ENCODE data around the gene ROPN1B.

ROPN1B gene

DNA sequence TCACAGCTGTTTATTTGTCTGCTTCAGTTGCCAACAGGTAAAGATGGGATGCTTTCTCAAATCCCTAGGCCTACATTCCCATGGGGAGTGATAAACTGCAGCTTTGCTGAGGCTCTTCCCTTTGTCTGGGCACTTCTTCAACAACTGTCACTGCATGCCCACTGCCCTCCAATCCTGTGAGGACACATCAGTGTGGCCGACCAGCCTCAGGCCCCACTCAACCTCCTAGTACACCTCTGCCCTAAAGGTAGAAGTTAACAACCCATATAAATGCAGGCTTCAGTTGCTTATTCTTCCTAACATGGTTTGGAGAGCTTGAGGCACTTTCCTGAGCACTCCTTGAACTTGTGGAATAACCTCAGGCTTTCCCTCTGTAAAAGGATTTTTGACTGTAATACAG lies 49.6 kb downstream of the ROPN1B start:
- no peak overlapping the region for H3K4me3 ChIP-seq (ENCODE audit: low read length)
- TF ChIP-seq, protein P1, sequence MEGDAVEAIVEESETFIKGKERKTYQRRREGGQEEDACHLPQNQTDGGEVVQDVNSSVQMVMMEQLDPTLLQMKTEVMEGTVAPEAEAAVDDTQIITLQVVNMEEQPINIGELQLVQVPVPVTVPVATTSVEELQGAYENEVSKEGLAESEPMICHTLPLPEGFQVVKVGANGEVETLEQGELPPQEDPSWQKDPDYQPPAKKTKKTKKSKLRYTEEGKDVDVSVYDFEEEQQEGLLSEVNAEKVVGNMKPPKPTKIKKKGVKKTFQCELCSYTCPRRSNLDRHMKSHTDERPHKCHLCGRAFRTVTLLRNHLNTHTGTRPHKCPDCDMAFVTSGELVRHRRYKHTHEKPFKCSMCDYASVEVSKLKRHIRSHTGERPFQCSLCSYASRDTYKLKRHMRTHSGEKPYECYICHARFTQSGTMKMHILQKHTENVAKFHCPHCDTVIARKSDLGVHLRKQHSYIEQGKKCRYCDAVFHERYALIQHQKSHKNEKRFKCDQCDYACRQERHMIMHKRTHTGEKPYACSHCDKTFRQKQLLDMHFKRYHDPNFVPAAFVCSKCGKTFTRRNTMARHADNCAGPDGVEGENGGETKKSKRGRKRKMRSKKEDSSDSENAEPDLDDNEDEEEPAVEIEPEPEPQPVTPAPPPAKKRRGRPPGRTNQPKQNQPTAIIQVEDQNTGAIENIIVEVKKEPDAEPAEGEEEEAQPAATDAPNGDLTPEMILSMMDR (conservative IDR thresholded peaks at IDR 0.05; ENCODE audit: low read length): no peak
- DNase-seq (ENCODE audit: low read depth): no peak

DNA sequence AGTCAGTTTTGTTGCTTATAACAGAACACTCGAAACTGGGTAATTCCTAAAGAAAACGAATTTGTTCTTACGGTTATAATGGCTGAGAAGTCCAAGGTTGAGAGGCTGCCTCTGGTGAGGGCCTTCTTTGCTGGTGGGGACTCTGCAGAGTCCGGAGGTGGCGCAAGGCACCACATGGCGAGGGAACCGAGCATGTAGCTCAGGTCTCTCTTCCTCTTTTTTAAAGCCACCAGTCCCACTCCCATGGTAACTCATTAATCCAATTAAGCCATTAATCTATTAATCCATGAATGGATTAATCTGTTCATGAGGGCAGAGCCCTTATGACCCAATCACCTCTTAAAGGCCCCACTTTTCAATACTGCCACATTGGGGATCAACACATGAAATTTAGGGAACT lies 50.0 kb downstream of the ROPN1B start:
- H3K4me3 ChIP-seq (ENCODE audit: low read length): no peak overlapping the region
- TF ChIP-seq, protein P1 (conservative IDR thresholded peaks at IDR 0.05; ENCODE audit: low read length): no peak
- DNase-seq (ENCODE audit: low read depth): no peak

DNA sequence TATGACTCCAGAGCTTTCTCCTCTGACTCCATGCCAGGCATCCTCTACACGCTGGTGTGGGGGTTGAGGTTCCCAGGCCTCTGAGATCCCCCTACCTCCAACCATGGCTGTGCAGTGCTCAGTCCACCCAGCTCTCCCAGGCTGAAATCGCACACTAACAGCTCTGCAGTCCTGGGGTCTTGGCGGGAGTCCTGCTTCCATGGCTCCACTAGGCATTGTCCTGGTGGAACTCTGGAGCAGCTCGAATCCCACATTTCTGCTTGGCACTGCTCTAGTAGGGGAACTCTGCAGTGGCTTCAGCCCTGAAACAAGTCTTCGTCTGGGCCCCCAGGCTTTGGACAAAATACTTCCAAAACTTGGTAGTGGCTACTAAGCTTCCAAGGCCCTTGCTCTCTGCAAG lies 50.7 kb downstream of the ROPN1B start:
- no peak overlapping the region for H3K4me3 ChIP-seq (ENCODE audit: low read length)
- no peak for DNase-seq (ENCODE audit: low read depth)
- TF ChIP-seq, protein P1 (conservative IDR thresholded peaks at IDR 0.05; ENCODE audit: low read length): no peak

DNA sequence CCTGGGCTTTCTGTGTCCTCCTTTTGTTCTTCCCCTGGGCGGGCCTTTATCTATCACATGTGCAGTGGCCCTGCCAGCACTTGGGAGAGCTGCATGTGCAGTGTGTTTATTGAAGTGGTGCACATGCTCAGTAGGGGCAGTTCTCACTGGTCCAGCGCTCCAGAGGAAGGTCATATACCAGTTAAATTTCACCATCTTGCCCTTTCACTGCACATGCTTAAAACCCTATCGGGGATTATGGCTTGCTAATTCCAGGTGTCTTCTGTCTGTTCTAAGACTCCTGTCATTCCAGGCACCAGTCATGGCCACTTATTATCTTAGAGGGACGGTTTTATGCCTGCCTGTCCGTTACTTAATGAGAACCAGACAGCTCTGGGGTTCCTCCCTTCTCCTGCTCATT lies 52.2 kb downstream of the ROPN1B start:
- no peak for DNase-seq (ENCODE audit: low read depth)
- TF ChIP-seq, protein P1 (conservative IDR thresholded peaks at IDR 0.05; ENCODE audit: low read length): no peak
- H3K4me3 ChIP-seq (ENCODE audit: low read length): no peak overlapping the region

DNA sequence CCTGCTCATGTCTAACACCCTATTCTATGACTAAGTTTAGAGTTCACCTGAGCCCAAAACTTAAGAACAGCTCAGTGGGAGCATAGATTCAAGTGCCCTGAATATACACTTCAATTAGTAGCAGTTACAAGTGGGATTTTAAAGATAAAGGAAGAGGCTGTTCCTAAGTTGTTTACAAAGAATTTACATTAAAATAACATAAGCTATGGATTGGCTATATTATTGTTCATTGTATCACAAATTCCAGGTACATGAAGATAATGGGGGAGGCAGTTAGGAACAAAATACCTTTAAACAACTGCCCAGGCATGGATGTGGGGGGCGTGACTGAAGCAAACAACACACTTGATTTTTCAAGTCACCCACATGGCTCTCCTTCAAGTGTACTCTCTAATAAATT lies 52.7 kb downstream of the ROPN1B start:
- TF ChIP-seq, protein P1 (conservative IDR thresholded peaks at IDR 0.05; ENCODE audit: low read length): no peak

DNA sequence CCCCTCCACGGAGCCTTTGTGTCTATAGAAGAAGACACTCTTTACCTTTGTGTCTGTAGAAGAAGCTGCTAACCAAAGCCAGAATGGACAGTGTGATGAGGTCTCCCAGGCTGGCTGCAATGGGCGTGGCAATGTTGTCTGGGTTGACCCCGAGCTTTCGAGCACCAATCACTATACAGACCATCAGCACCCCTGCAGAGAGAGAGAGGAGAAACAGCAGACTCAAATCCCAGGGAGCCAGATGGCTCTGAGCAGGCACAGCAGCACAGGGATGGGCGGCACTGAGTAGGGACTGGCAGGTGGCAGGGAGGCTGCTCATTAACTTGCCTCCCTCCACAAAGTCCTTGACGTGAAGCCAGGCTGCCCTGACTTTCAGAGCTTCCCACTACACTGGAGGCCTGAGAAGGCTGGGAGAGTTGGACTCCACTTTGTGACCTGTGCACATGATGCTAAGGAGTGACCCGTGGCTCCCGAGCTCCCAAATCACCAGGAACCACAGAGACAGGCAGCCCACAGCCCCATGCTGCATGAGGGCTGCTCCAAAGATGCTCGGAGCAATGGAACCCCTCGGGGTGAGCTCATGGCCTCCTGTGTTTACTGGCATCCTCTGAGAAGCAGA lies 53.9 kb downstream of the ROPN1B start:
- no peak overlapping the region for H3K4me3 ChIP-seq (ENCODE audit: low read length)
- TF ChIP-seq, protein P1 (conservative IDR thresholded peaks at IDR 0.05; ENCODE audit: low read length): no peak
- no peak for DNase-seq (ENCODE audit: low read depth)

More for the DNA sequence above, 52.7 kb downstream of the ROPN1B start:
- DNase-seq (ENCODE audit: low read depth): no peak
- H3K4me3 ChIP-seq (ENCODE audit: low read length): no peak overlapping the region

DNA sequence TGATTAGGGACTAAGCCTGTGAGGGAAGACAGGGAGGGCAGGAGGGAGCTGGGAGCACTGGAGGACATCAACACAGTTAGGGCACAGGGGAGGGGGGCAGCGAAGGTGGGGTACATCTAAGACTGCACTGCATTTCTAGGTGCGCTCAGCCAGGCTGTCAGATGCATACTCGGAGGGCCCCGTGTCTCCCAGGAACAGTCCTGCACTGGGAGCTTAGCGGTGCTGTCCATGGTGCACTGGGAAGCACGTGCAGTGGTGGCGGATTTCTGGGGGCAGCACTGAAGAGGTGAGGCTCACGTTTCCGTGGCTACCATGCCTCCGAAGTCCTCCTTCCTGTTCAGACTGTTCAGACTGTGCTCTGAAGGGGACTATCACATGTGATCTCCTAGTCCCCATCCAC lies 54.4 kb downstream of the ROPN1B start:
- DNase-seq (ENCODE audit: low read depth): no peak
- TF ChIP-seq, protein P1 (conservative IDR thresholded peaks at IDR 0.05; ENCODE audit: low read length): no peak
- no peak overlapping the region for H3K4me3 ChIP-seq (ENCODE audit: low read length)
